Activated CD8-positive, alpha-beta T cell treated with anti-CD3 and anti-CD28 coated beads for 36 hours (primary cell): Measurements from ENCODE around the gene ACOT7. TPM values are rescaled to one million over a fixed set of nuclear protein-coding genes. Genes with fewer than 3 reads are reported as not detected.

Source experiments
- ATAC-seq: fragments of 200-7000 bp; cut with Tn5 transposase; one replicate; pipeline ENCODE4 v1.10.0; 2021; ENCODE audit warnings: mild to moderate bottlenecking, moderate library complexity
- CTCF ChIA-PET: fragments of 350-600 bp; sonication (Branson Sonifier 250); formaldehyde crosslinking; loops from one replicate; lab custom pipeline; 2021; ENCODE audit warnings: antibody characterized with exemption; lab: Charles Lee
- POLR2A ChIA-PET: fragments of 350-600 bp; sonication (Branson Sonifier 250); formaldehyde crosslinking; loops from one replicate; lab custom pipeline; 2021; ENCODE audit warnings: antibody characterized with exemption; lab: Charles Lee
- DNase-seq: peaks from one replicate; pipeline ENCODE4 v3.0.0-alpha.2; 2020
- H3K27ac Mint-ChIP-seq: one replicate; pipeline ENCODE4 v1.8.0; 2021; ENCODE audit warnings: mild to moderate bottlenecking, mixed read lengths
- H3K27me3 Mint-ChIP-seq: one replicate; pipeline ENCODE4 v1.8.0; 2021; ENCODE audit warnings: mixed read lengths
- H3K36me3 Mint-ChIP-seq: one replicate; pipeline ENCODE4 v1.8.0; 2021; ENCODE audit warnings: low read depth, mixed read lengths
- H3K4me1 Mint-ChIP-seq: one replicate; pipeline ENCODE4 v1.8.0; 2021; ENCODE audit warnings: low read depth, mixed read lengths
- H3K4me3 Mint-ChIP-seq: one replicate; pipeline ENCODE4 v1.8.0; 2021; ENCODE audit warnings: mild to moderate bottlenecking, moderate library complexity, mixed read lengths
- H3K9me3 Mint-ChIP-seq: one replicate; pipeline ENCODE4 v1.8.0; 2021; ENCODE audit warnings: mixed read lengths
- intact Hi-C: fragments of 100-400 bp; cut with micrococcal nuclease; formaldehyde crosslinking; loops from one replicate; pipeline ENCODE4 v1.10.0; 2022
- total RNA-seq, 2 experiments: library from RNA; stranded (reverse); gene quantifications; one replicate each; pipeline ENCODE4 v1.2.3, GENCODE V29; 2021
- TF ChIP-seq, protein P1 (sequence below): fragments of 200-600 bp; IDR thresholded peaks from one replicate; pipeline ENCODE4 v1.8.0; 2022; ENCODE audit warnings: antibody characterized with exemption, mild to moderate bottlenecking

Gene ACOT7
- total RNA-seq, 2 experiments from 2014 or later: 80.4 to 86.7 TPM

DNA sequence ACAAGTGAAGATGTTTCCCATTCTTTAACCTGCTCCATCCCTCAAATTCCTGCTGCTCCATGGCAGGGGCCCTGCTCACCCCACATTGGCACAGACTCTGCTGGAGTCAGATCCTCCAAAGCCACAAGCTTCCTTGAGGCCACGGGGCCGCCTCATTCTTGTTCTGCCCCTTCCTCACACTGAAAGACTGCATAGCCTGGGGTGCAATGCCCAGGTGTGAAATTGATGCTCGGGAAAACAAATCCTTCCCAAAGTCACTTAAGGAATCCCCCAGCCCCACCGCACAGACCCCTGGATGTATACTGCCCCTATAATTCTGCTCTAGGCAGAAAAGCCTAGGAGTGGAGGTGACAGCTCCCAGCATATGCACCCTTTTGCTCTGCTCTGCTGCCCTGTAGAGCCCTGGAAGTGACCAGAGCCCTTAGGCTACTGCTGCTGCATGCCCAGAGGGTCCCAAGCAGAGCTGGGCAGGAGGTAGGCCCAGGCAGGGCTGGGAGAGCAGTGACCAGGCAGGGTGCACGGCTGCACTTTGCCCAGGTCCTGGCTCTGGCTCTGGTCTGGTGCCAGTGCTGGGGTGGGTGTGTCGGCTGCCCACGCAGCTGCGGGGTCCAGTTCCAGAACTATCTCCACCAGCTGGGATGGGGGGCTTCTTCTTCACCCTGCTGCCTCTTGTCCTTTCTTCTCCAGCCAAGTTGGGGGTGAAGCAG, 24.5 kb upstream of the ACOT7 start:
- H3K36me3 Mint-ChIP-seq: no peaks in the 10 kb centered on the region
- no peaks in the 10 kb centered on the region for H3K9me3 Mint-ChIP-seq
- H3K4me3 Mint-ChIP-seq: no peak overlapping the region
- H3K27me3 Mint-ChIP-seq: peaks cover 73% of the 10 kb centered on the region
- DNase-seq (no peak), ATAC-seq (no peak)
- CTCF ChIA-PET: interaction anchor here (1.2 to 10.7 kb wide), 3 partner anchors 9 to 20 kb away, joined by 3 to 79 read pairs (median 16); no protein-coding TSS in a partner anchor
- H3K4me1 Mint-ChIP-seq: peaks cover 11% of the 10 kb centered on the region
- intact Hi-C loops: no loop called here
- POLR2A ChIA-PET: no interaction called here
- no peak overlapping the region for H3K27ac Mint-ChIP-seq
- TF ChIP-seq, protein P1, sequence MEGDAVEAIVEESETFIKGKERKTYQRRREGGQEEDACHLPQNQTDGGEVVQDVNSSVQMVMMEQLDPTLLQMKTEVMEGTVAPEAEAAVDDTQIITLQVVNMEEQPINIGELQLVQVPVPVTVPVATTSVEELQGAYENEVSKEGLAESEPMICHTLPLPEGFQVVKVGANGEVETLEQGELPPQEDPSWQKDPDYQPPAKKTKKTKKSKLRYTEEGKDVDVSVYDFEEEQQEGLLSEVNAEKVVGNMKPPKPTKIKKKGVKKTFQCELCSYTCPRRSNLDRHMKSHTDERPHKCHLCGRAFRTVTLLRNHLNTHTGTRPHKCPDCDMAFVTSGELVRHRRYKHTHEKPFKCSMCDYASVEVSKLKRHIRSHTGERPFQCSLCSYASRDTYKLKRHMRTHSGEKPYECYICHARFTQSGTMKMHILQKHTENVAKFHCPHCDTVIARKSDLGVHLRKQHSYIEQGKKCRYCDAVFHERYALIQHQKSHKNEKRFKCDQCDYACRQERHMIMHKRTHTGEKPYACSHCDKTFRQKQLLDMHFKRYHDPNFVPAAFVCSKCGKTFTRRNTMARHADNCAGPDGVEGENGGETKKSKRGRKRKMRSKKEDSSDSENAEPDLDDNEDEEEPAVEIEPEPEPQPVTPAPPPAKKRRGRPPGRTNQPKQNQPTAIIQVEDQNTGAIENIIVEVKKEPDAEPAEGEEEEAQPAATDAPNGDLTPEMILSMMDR: no peak

DNA sequence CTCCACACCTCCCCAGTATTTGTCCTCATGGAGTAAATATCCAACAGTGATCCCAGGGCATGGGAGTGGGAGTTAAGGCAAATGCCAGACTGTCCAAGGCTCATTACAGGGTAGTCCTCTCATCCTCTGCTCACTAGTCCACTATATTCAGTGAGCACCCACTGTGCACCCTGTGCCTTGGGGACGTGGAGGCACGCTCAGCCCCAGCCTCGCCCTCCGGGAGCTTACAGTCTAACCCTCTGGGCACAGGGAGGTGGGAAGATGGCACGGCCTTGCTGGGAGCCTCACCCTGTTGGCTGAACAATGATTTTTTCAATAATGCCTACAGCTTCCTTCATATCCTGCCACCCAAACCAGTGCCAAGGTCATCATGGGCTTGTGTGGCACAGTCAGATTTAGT, 23.3 kb upstream of the ACOT7 start:
- TF ChIP-seq, protein P1: no peak
- Mint-ChIP-seq H3K4me1 (peaks cover 11% of the 10 kb centered on the region), H3K27me3 (peaks cover 71% of the 10 kb centered on the region), H3K9me3 (no peaks in the 10 kb centered on the region), H3K27ac (no peak overlapping the region), H3K36me3 (no peaks in the 10 kb centered on the region), H3K4me3 (no peak overlapping the region)
- ChIA-PET CTCF (interaction anchor here (1.1 to 10.7 kb wide), 3 partner anchors 8 to 12 kb away, joined by 3 to 79 read pairs (median 3); no protein-coding TSS in a partner anchor), POLR2A (no interaction called here)
- DNase-seq (no peak), ATAC-seq (no peak)
- intact Hi-C loops: no loop called here

DNA sequence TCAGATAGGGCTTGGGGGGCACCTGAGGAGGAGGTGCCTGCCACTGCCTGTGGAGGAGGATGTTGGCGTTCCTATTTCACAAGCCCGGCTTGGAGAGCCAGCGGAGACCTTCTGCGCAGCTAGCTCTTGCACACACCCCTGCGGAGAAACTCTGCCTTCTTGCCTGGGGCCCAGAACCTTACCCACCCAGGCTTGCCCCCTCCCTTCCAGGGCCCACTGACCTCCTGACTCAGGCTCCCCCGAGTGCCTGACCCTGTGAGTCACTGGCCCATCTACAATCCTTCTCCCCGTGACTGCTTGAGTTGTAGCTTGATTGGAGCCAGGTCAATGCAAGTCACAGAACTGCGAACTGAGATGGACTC, 22.7 kb upstream of the ACOT7 start:
- H3K36me3 Mint-ChIP-seq: no peaks in the 10 kb centered on the region
- TF ChIP-seq, protein P1: no peak
- ChIA-PET CTCF (interaction anchor here (1.0 to 10.7 kb wide), 3 partner anchors 10 to 22 kb away, joined by 3 to 79 read pairs (median 4); no protein-coding TSS in a partner anchor), POLR2A (interaction anchor here (1.1 kb wide), 1 partner anchor 58 kb away, joined by 4 read pairs; no protein-coding TSS in a partner anchor)
- no peaks in the 10 kb centered on the region for H3K9me3 Mint-ChIP-seq
- intact Hi-C loops: no loop called here
- DNase-seq (no peak), ATAC-seq (no peak)
- H3K27me3 Mint-ChIP-seq: peaks cover 65% of the 10 kb centered on the region
- H3K4me1 Mint-ChIP-seq: peaks cover 11% of the 10 kb centered on the region
- no peak overlapping the region for H3K27ac Mint-ChIP-seq
- no peak overlapping the region for H3K4me3 Mint-ChIP-seq

DNA sequence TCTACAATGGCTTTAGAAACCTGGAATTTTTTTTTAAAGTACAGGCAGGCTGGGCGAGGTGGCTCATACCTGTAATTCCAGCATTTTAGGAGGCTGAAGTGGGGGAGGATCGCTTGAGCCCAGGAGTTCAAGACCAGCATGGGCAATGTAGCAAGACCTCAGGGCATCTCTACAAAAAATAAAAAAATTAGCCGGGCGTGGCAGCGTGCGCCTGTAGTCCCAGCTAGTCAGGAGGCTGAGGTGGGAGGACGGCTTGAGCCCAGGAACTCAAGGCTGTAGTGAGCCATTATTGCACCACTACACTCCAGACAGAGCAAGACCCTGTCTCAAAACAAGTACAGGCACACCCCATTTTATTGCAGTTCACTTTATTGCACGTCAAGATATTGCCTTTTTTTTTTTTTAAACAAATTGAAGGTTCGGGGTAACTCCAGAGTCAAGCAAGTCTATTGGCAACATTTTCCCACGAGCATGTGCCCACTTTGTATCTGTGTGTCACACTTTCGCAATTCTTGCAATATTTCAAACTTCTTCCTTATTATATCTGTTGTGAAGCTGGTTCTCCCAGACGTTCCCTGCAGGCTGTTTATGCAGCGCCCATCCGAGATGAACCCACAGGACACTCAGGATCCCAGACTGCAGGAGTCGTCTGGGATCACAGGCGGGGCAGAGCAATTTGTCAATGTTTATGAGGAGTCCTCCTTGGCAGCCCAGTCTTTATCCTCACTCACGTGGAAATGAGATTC, 21.5 kb upstream of the ACOT7 start:
- TF ChIP-seq, protein P1: no peak
- no peaks in the 10 kb centered on the region for H3K36me3 Mint-ChIP-seq
- no peak for ATAC-seq
- peaks cover 55% of the 10 kb centered on the region for H3K27me3 Mint-ChIP-seq
- H3K27ac Mint-ChIP-seq: no peak overlapping the region
- H3K4me3 Mint-ChIP-seq: no peak overlapping the region
- CTCF ChIA-PET: interaction anchor here (0.8 to 10.7 kb wide), 19 partner anchors 8 to 169 kb away, joined by 3 to 79 read pairs (median 4); partner anchors contain the start of gene ESPN
- POLR2A ChIA-PET: interaction anchor here (1.1 kb wide), 1 partner anchor 56 kb away, joined by 4 read pairs; no protein-coding TSS in a partner anchor
- peaks cover 11% of the 10 kb centered on the region for H3K4me1 Mint-ChIP-seq
- DNase-seq: no peak
- intact Hi-C loops: no loop called here
- H3K9me3 Mint-ChIP-seq: no peaks in the 10 kb centered on the region
